AG09319 (cell line): ENCODE data around the gene IPO4.

Experiments
- DNase-seq: peaks from one replicate; pipeline ENCODE4 v3.0.0-alpha.2; 2010; ENCODE audit warnings: low read depth; ENCODE audit errors: extremely low read depth
- TF ChIP-seq, protein P1 (sequence below): IDR thresholded peaks from 2 replicates; pipeline ENCODE4 v1.5.1; 2011; ENCODE audit warnings: low read depth, mild to moderate bottlenecking, inconsistent platforms, low read length, moderate library complexity

Gene IPO4

GRCh38 chr14:24147761-24148428 is 40.7 kb downstream of the IPO4 start:
- no peak for DNase-seq
- TF ChIP-seq, protein P1, sequence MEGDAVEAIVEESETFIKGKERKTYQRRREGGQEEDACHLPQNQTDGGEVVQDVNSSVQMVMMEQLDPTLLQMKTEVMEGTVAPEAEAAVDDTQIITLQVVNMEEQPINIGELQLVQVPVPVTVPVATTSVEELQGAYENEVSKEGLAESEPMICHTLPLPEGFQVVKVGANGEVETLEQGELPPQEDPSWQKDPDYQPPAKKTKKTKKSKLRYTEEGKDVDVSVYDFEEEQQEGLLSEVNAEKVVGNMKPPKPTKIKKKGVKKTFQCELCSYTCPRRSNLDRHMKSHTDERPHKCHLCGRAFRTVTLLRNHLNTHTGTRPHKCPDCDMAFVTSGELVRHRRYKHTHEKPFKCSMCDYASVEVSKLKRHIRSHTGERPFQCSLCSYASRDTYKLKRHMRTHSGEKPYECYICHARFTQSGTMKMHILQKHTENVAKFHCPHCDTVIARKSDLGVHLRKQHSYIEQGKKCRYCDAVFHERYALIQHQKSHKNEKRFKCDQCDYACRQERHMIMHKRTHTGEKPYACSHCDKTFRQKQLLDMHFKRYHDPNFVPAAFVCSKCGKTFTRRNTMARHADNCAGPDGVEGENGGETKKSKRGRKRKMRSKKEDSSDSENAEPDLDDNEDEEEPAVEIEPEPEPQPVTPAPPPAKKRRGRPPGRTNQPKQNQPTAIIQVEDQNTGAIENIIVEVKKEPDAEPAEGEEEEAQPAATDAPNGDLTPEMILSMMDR, result no peak

- DNase-seq, result peak; percentile 96
- TF ChIP-seq, protein P1, result no peak
These were observed 41.4 kb downstream of the IPO4 start, which contains the start of gene RNF31 for GRCh38 chr14:24146978-24147760. RNF31 (plus strand) TSS chr14:24147498; CDS start chr14:24147699, 201 bp downstream.

- peak; percentile 91 for DNase-seq
These were observed 42.1 kb downstream of the IPO4 start, which contains the start of gene PSME2 for GRCh38 chr14:24146453-24146977. PSME2 (minus strand) TSS chr14:24146610; CDS start chr14:24146581, 29 bp downstream.

GRCh38 chr14:24145690-24146452 is 42.7 kb downstream of the IPO4 start:
- TF ChIP-seq, protein P1, result no peak
- DNase-seq, result no peak

More at GRCh38 chr14:24146453-24146977, 42.1 kb downstream of the IPO4 start, which contains the start of gene PSME2:
- TF ChIP-seq, protein P1, result no peak

GRCh38 chr14:24145219-24145618 is 43.4 kb downstream of the IPO4 start:
- DNase-seq, result no peak
- TF ChIP-seq, protein P1, result no peak

DNA sequence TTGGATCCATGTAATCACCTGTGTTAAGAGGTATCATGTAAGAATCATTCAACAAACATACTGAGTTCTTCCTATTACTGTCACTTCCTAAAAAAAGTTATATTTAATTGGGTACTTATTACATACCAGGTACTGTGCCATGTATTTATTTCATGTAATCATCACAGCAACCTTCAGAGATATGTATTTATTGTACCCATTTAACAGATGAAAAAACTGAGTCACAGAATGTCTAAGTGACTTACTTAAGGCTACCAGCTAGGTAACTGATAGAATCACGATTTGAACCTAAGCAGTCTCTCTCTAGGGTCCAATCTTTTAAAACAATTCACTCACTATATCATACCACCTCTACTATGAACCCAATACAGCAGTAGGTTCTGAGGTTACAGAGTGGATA is 44.2 kb downstream of the IPO4 start:
- TF ChIP-seq, protein P1, result no peak
- no peak for DNase-seq
